ENCODE measurements around the gene PKD2L2. TPM values are rescaled to one million over a fixed set of nuclear protein-coding genes. Genes with fewer than 3 reads are reported as not detected.
A peak's percentile ranks its signal among the peaks of the same experiment; 100 is the strongest.
"Not testable (repeated sequence)": the region's sequence is repeated elsewhere in the genome, so short reads cannot be mapped to it uniquely, and the experiment has no call there.

PKD2L2 gene
- total and polyA plus RNA-seq, 10 of the 15 experiments (the other 5 are each of a cell fraction or from before 2014, with no cell fraction given) = 0.11 to 0.86 (median 0.26) TPM; not detected in 4

GRCh38 chr5:137853165-137853564 lies 36.1 kb upstream of the PKD2L2 start:
- H3K27me3 ChIP-seq (replicated peaks in 1 of 2; ENCODE audit: control insufficient read depth in 2 of 2, insufficient read depth in 2 of 2, low read length in 1 of 2); CTCF ChIA-PET; intact Hi-C loops (cut with micrococcal nuclease; ENCODE audit: unreplicated experiment); DNase-seq (ENCODE audit: low read depth, low spot score); H3K9me3 ChIP-seq (replicated peaks; ENCODE audit: control insufficient read depth, insufficient read depth, low read length); H3K79me2 ChIP-seq (ENCODE audit: control insufficient read depth, insufficient read depth, low read length); H3K27ac ChIP-seq (ENCODE audit: control insufficient read depth, insufficient read depth); FAIRE-seq; BruUV-seq (replicated peaks); H3K4me3 ChIP-seq; in situ Hi-C loops (cut with MboI); H4K20me1 ChIP-seq (ENCODE audit: control insufficient read depth, insufficient read depth); H3K9ac ChIP-seq (ENCODE audit: control insufficient read depth, insufficient read depth, low read length); ATAC-seq; RAD21 ChIA-PET (ENCODE audit: unreplicated experiment); H3K4me2 ChIP-seq (ENCODE audit: control insufficient read depth, insufficient read depth); H3K36me3 ChIP-seq (ENCODE audit: control insufficient read depth in 2 of 2, insufficient read depth in 2 of 2, low read length in 1 of 2); SMC1A ChIA-PET (ENCODE audit: uncharacterized antibody, unreplicated experiment); H2AFZ ChIP-seq (ENCODE audit: control insufficient read depth, low read depth, low read length): not testable (repeated sequence)
- peaks cover 28% of the 10 kb centered on the region for H3K4me1 ChIP-seq (ENCODE audit: control insufficient read depth, insufficient read depth, low read length)
- POLR2A ChIA-PET = interaction anchor here (0.9 kb wide), 1 partner anchor 75 kb away, joined by 4 read pairs; no protein-coding TSS in a partner anchor

- no peaks in the 10 kb centered on the region for H3K27me3 ChIP-seq (replicated peaks in 1 of 2; ENCODE audit: control insufficient read depth in 2 of 2, insufficient read depth in 2 of 2, low read length in 1 of 2)
- 3% methylated on average over 3 of the region's 3 CpGs for WGBS (ENCODE audit: insufficient coverage, insufficient replicate concordance, low lambda C conversion rate, missing lambda C conversion rate)
- SMC1A ChIA-PET (ENCODE audit: uncharacterized antibody, unreplicated experiment) = interaction anchor here (0.9 to 3.9 kb wide), 4 partner anchors 8 to 173 kb away, joined by 3 to 25 read pairs (median 10); partner anchors contain the start of gene PKD2L2
- H3K36me3 ChIP-seq (ENCODE audit: control insufficient read depth in 2 of 2, insufficient read depth in 2 of 2, low read length in 1 of 2) = no peaks in the 10 kb centered on the region
- FAIRE-seq (peak; percentile 49), ATAC-seq (peak; percentile 61), DNase-seq (ENCODE audit: low read depth, low spot score) (no peak)
- no peak overlapping the region for H3K4me3 ChIP-seq
- peaks cover 29% of the 10 kb centered on the region for H3K4me1 ChIP-seq (ENCODE audit: control insufficient read depth, insufficient read depth, low read length)
- no peak overlapping the region for H2AFZ ChIP-seq (ENCODE audit: control insufficient read depth, low read depth, low read length)
- BruUV-seq (replicated peaks) = no TSS peak
- in situ Hi-C loops (cut with MboI) (no loop called here), intact Hi-C loops (cut with micrococcal nuclease; ENCODE audit: unreplicated experiment) (loop anchor here (1.0 to 2.0 kb wide), 2 partner anchors 33 to 104 kb away; partner anchors contain the start of gene PKD2L2)
- peak overlapping the region; percentile 2; the same call in 1 of the 2 replicates for H3K4me2 ChIP-seq (ENCODE audit: control insufficient read depth, insufficient read depth)
- H3K27ac ChIP-seq (ENCODE audit: control insufficient read depth, insufficient read depth) = no peak overlapping the region; the same call in 1 of the 2 replicates
- no peaks in the 10 kb centered on the region for H4K20me1 ChIP-seq (ENCODE audit: control insufficient read depth, insufficient read depth)
- CTCF ChIA-PET = no interaction called here
- H3K9ac ChIP-seq (ENCODE audit: control insufficient read depth, insufficient read depth, low read length) = no peak overlapping the region
- peaks cover 9% of the 10 kb centered on the region for H3K9me3 ChIP-seq (replicated peaks; ENCODE audit: control insufficient read depth, insufficient read depth, low read length)
- RAD21 ChIA-PET (ENCODE audit: unreplicated experiment) = interaction anchor here (1.2 to 3.4 kb wide), 2 partner anchors 8 to 31 kb away, joined by 6 to 28 read pairs; no protein-coding TSS in a partner anchor
- POLR2A ChIA-PET = interaction anchor here (3.5 kb wide), 1 partner anchor 32 kb away, joined by 26 read pairs; the partner anchor contains the start of gene PKD2L2
- no peaks in the 10 kb centered on the region for H3K79me2 ChIP-seq (ENCODE audit: control insufficient read depth, insufficient read depth, low read length)
- TF ChIP-seq PML (IDR thresholded peaks at IDR 0.05; ENCODE audit: low read length) = no peak
- TF ChIP-seq MAX (IDR thresholded peaks at IDR 0.05; ENCODE audit: low read depth, low read length) = no peak
- no peak for TF ChIP-seq ZBTB11 (CRISPR knock-in tag; IDR thresholded peaks at IDR 0.05)
- no peak for TF ChIP-seq TARDBP (IDR thresholded peaks at IDR 0.05; ENCODE audit: borderline replicate concordance)
- TF ChIP-seq DPF2 (IDR thresholded peaks at IDR 0.05) = no peak
- peak; percentile 47; the same call in 1 of the 2 replicates for TF ChIP-seq NFIC (IDR thresholded peaks at IDR 0.05; ENCODE audit: low read depth, low read length)
- TF ChIP-seq STAT1 (conservative IDR thresholded peaks at IDR 0.05) = no peak
- no peak for TF ChIP-seq ZBTB40 (IDR thresholded peaks at IDR 0.05; ENCODE audit: borderline replicate concordance)
- no peak for TF ChIP-seq BMI1 (IDR thresholded peaks at IDR 0.05; ENCODE audit: borderline replicate concordance)
- TF ChIP-seq LARP7 (IDR thresholded peaks at IDR 0.05) = no peak
- peak; percentile 82 for TF ChIP-seq RUNX3 (IDR thresholded peaks at IDR 0.05; ENCODE audit: low read length)
Measured at GRCh38 chr5:137856201-137856600, 33.1 kb upstream of the PKD2L2 start.
